SK-N-SH treated with all-trans-retinoic acid at 6 μM for 48 hours (cell line): ENCODE measurements around the gene TMPO.
"Not testable (repeated sequence)": the region's sequence is repeated elsewhere in the genome, so short reads cannot be mapped to it uniquely, and the experiment has no call there.

ENCODE experiments used
- ARNTL ChIP-seq: fragments of 450-650 bp; formaldehyde crosslinking; IDR thresholded peaks from 2 replicates; pipeline ENCODE4 v1.5.0; 2020; ENCODE audit warnings: low read depth, mild to moderate bottlenecking, moderate library complexity, borderline replicate concordance
- CSDC2 ChIP-seq: fragments of 250-450 bp; sonication (Bioruptor Pico); IDR thresholded peaks from 2 replicates; pipeline ENCODE4 v1.5.0; 2020; ENCODE audit warnings: mild to moderate bottlenecking, moderate library complexity
- SNAI2 ChIP-seq: fragments of 250-450 bp; sonication (Bioruptor Pico); IDR thresholded peaks from 2 replicates; pipeline ENCODE4 v1.5.0; 2020; ENCODE audit warnings: mild to moderate bottlenecking, moderate library complexity
- ZFP3 ChIP-seq: fragments of 250-450 bp; sonication (Bioruptor Pico); IDR thresholded peaks from 2 replicates; pipeline ENCODE4 v1.5.0; 2020; ENCODE audit warnings: mild to moderate bottlenecking, moderate library complexity
- ZNF8 ChIP-seq: fragments of 450-650 bp; formaldehyde crosslinking; IDR thresholded peaks from 2 replicates; pipeline ENCODE4 v1.5.0; 2020; ENCODE audit warnings: mild to moderate bottlenecking, moderate library complexity
- TF ChIP-seq, protein P1 (sequence below): fragments of 250-450 bp; sonication (Bioruptor Pico); IDR thresholded peaks from 2 replicates; pipeline ENCODE4 v1.8.0; 2020; ENCODE audit warnings: mild to moderate bottlenecking, moderate library complexity, borderline replicate concordance

DNA sequence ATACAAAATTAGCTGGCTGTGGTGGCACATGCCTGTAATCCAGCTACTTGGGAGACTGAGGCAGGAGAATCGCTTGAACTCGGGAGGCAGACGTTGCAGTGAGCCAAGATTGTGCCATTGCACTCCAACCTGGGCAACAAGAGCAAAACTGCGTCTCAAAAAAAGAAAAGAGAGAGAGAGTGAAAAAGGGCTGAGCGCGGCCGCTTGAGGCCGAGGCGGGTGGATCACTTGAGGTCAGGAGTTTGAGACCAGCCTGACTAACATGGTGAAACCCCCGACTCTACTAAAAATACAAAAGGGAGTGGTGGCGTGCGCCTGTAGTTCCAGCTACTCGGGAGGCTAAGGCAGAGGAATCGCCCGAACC lies 14.1 kb upstream of the TMPO start:
- not testable (repeated sequence) for TF ChIP-seq SNAI2 (CRISPR knock-in tag); ARNTL (CRISPR knock-in tag); CSDC2 (CRISPR knock-in tag); ZFP3 (CRISPR knock-in tag); ZNF8
- TF ChIP-seq, protein P1, sequence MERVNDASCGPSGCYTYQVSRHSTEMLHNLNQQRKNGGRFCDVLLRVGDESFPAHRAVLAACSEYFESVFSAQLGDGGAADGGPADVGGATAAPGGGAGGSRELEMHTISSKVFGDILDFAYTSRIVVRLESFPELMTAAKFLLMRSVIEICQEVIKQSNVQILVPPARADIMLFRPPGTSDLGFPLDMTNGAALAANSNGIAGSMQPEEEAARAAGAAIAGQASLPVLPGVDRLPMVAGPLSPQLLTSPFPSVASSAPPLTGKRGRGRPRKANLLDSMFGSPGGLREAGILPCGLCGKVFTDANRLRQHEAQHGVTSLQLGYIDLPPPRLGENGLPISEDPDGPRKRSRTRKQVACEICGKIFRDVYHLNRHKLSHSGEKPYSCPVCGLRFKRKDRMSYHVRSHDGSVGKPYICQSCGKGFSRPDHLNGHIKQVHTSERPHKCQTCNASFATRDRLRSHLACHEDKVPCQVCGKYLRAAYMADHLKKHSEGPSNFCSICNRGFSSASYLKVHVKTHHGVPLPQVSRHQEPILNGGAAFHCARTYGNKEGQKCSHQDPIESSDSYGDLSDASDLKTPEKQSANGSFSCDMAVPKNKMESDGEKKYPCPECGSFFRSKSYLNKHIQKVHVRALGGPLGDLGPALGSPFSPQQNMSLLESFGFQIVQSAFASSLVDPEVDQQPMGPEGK (CRISPR knock-in tag): not testable (repeated sequence)
